ENCODE measurements around the gene SLC33A1. TPM values are rescaled to one million over a fixed set of nuclear protein-coding genes. Genes with fewer than 3 reads are reported as not detected.

SLC33A1 gene
- total RNA-seq, 1 experiment from 2014 or later, result 24.9 TPM

DNA sequence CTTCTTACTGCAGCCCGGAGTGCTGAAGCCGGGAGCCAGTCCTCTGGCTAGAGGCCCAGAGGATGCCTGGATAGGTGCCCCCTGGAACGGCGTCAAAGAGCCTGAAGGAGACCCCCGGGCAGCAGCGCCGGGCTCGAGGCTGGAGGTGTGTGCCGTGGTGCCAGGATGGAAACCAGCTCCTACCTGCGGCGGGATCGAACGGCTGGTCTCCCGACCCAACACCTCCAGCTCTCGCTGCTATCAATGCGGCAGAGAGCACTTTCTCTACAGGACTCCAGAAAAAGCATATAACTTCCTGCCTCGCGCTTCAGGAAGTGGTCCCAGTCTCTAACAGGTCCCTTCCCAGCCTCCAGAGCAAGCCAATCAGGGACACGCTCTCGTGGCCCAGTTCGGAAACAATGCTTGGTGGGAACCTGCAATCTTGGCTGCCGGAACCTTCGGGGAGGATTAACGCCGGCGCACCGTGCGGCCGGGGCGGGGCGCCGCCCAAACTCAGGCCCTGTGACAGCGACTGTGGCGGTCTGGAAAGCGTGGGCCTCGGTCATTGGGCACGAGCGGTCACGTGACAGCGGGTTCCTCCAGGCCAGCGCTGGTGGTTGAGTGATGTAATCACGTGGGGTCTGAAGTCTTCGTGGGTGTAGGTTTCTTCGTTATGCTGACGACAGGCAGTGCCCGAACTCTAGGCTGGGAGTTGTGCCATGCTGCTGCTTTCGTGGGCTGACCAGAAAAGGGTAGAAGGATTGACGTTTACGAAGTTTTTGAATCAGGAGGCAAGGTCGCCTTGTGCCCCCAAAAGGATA, at the start of gene SLC33A1 (continued):
- TF ChIP-seq, protein P1, sequence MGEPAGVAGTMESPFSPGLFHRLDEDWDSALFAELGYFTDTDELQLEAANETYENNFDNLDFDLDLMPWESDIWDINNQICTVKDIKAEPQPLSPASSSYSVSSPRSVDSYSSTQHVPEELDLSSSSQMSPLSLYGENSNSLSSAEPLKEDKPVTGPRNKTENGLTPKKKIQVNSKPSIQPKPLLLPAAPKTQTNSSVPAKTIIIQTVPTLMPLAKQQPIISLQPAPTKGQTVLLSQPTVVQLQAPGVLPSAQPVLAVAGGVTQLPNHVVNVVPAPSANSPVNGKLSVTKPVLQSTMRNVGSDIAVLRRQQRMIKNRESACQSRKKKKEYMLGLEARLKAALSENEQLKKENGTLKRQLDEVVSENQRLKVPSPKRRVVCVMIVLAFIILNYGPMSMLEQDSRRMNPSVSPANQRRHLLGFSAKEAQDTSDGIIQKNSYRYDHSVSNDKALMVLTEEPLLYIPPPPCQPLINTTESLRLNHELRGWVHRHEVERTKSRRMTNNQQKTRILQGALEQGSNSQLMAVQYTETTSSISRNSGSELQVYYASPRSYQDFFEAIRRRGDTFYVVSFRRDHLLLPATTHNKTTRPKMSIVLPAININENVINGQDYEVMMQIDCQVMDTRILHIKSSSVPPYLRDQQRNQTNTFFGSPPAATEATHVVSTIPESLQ (CRISPR knock-in tag; IDR thresholded peaks at IDR 0.05), result no peak
- TF ChIP-seq SMAD3 (CRISPR knock-in tag; IDR thresholded peaks at IDR 0.05; ENCODE audit: borderline replicate concordance) (peak; percentile 25; the same call in 1 of the 2 replicates), ZNF317 (CRISPR knock-in tag; IDR thresholded peaks at IDR 0.05; ENCODE audit: borderline replicate concordance, low read depth) (no peak), ZNF232 (CRISPR knock-in tag; IDR thresholded peaks at IDR 0.05) (peak; percentile 90; the same call in 1 of the 2 replicates), ZBTB21 (CRISPR knock-in tag; IDR thresholded peaks at IDR 0.05; ENCODE audit: borderline replicate concordance) (peak; percentile 49; the same call in 1 of the 2 replicates), ZNF416 (CRISPR knock-in tag; IDR thresholded peaks at IDR 0.05) (no peak)
- TF ChIP-seq, protein P2, sequence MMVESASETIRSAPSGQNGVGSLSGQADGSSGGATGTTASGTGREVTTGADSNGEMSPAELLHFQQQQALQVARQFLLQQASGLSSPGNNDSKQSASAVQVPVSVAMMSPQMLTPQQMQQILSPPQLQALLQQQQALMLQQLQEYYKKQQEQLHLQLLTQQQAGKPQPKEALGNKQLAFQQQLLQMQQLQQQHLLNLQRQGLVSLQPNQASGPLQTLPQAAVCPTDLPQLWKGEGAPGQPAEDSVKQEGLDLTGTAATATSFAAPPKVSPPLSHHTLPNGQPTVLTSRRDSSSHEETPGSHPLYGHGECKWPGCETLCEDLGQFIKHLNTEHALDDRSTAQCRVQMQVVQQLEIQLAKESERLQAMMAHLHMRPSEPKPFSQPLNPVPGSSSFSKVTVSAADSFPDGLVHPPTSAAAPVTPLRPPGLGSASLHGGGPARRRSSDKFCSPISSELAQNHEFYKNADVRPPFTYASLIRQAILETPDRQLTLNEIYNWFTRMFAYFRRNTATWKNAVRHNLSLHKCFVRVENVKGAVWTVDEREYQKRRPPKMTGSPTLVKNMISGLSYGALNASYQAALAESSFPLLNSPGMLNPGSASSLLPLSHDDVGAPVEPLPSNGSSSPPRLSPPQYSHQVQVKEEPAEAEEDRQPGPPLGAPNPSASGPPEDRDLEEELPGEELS (CRISPR knock-in tag; IDR thresholded peaks at IDR 0.05), result peak; percentile 62
- TF ChIP-seq, protein P3, sequence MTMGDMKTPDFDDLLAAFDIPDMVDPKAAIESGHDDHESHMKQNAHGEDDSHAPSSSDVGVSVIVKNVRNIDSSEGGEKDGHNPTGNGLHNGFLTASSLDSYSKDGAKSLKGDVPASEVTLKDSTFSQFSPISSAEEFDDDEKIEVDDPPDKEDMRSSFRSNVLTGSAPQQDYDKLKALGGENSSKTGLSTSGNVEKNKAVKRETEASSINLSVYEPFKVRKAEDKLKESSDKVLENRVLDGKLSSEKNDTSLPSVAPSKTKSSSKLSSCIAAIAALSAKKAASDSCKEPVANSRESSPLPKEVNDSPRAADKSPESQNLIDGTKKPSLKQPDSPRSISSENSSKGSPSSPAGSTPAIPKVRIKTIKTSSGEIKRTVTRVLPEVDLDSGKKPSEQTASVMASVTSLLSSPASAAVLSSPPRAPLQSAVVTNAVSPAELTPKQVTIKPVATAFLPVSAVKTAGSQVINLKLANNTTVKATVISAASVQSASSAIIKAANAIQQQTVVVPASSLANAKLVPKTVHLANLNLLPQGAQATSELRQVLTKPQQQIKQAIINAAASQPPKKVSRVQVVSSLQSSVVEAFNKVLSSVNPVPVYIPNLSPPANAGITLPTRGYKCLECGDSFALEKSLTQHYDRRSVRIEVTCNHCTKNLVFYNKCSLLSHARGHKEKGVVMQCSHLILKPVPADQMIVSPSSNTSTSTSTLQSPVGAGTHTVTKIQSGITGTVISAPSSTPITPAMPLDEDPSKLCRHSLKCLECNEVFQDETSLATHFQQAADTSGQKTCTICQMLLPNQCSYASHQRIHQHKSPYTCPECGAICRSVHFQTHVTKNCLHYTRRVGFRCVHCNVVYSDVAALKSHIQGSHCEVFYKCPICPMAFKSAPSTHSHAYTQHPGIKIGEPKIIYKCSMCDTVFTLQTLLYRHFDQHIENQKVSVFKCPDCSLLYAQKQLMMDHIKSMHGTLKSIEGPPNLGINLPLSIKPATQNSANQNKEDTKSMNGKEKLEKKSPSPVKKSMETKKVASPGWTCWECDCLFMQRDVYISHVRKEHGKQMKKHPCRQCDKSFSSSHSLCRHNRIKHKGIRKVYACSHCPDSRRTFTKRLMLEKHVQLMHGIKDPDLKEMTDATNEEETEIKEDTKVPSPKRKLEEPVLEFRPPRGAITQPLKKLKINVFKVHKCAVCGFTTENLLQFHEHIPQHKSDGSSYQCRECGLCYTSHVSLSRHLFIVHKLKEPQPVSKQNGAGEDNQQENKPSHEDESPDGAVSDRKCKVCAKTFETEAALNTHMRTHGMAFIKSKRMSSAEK (CRISPR knock-in tag; IDR thresholded peaks at IDR 0.05; ENCODE audit: borderline replicate concordance), result no peak
- TF ChIP-seq, protein P4, sequence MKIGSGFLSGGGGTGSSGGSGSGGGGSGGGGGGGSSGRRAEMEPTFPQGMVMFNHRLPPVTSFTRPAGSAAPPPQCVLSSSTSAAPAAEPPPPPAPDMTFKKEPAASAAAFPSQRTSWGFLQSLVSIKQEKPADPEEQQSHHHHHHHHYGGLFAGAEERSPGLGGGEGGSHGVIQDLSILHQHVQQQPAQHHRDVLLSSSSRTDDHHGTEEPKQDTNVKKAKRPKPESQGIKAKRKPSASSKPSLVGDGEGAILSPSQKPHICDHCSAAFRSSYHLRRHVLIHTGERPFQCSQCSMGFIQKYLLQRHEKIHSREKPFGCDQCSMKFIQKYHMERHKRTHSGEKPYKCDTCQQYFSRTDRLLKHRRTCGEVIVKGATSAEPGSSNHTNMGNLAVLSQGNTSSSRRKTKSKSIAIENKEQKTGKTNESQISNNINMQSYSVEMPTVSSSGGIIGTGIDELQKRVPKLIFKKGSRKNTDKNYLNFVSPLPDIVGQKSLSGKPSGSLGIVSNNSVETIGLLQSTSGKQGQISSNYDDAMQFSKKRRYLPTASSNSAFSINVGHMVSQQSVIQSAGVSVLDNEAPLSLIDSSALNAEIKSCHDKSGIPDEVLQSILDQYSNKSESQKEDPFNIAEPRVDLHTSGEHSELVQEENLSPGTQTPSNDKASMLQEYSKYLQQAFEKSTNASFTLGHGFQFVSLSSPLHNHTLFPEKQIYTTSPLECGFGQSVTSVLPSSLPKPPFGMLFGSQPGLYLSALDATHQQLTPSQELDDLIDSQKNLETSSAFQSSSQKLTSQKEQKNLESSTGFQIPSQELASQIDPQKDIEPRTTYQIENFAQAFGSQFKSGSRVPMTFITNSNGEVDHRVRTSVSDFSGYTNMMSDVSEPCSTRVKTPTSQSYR (CRISPR knock-in tag; IDR thresholded peaks at IDR 0.05), result peak; percentile 66; the same call in 1 of the 2 replicates

DNA sequence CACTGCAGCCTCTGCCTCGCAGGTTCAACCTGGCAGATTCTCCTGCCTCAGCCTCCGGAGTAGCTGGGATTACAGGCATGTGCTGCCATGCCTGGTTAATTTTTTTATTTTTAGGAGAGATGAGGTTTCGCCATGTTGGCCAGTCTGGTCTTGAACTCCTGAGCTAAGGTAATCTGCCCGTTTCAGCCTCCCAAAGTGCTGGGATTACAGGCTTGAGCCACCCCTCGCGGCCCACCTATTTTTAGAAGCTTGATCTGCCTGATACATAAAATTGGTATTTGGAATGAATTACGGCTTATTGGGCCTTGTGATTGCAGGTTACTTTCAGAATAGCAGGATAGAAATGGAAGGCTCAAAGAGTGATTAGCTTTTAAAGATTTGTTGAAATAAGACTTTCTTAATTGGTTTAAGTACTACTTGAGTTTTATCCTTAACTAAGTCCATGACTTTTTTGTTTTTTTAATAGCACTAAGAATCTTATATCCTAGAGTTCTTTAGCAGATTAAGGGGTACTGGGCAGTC, 41.2 kb upstream of the SLC33A1 start:
- ATAC-seq (no peak), DNase-seq (ENCODE audit: low spot score) (no peak)
- H3K4me1 Mint-ChIP-seq, result 0 out of 2 replicates have a peak, but pooled peaks cover 2% of the 10 kb centered on the region
- no peak overlapping the region for H3K4me3 Mint-ChIP-seq
- H3K27me3 Mint-ChIP-seq (ENCODE audit: low read depth), result no peaks in the 10 kb centered on the region
- ChIA-PET CTCF (no interaction called here), POLR2A (no interaction called here)
- peaks cover 46% of the 10 kb centered on the region for H3K36me3 Mint-ChIP-seq
- TF ChIP-seq, protein P1 (CRISPR knock-in tag; IDR thresholded peaks at IDR 0.05), result no peak
- TF ChIP-seq, protein P5, sequence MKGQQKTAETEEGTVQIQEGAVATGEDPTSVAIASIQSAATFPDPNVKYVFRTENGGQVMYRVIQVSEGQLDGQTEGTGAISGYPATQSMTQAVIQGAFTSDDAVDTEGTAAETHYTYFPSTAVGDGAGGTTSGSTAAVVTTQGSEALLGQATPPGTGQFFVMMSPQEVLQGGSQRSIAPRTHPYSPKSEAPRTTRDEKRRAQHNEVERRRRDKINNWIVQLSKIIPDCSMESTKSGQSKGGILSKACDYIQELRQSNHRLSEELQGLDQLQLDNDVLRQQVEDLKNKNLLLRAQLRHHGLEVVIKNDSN (CRISPR knock-in tag; IDR thresholded peaks at IDR 0.05), result no peak
- TF ChIP-seq IRF2 (CRISPR knock-in tag; IDR thresholded peaks at IDR 0.05; ENCODE audit: borderline replicate concordance, low read depth), result no peak
- TF ChIP-seq FOXK1 (CRISPR knock-in tag; IDR thresholded peaks at IDR 0.05), result no peak
- TF ChIP-seq, protein P6, sequence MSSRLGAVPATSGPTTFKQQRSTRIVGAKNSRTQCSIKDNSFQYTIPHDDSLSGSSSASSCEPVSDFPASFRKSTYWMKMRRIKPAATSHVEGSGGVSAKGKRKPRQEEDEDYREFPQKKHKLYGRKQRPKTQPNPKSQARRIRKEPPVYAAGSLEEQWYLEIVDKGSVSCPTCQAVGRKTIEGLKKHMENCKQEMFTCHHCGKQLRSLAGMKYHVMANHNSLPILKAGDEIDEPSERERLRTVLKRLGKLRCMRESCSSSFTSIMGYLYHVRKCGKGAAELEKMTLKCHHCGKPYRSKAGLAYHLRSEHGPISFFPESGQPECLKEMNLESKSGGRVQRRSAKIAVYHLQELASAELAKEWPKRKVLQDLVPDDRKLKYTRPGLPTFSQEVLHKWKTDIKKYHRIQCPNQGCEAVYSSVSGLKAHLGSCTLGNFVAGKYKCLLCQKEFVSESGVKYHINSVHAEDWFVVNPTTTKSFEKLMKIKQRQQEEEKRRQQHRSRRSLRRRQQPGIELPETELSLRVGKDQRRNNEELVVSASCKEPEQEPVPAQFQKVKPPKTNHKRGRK (CRISPR knock-in tag; IDR thresholded peaks at IDR 0.05; ENCODE audit: borderline replicate concordance), result no peak
- TF ChIP-seq RORB (CRISPR knock-in tag; IDR thresholded peaks at IDR 0.05), result no peak
- no peak for TF ChIP-seq NFYB (CRISPR knock-in tag; conservative IDR thresholded peaks at IDR 0.05; ENCODE audit: low read depth)
- TF ChIP-seq OVOL2 (CRISPR knock-in tag; IDR thresholded peaks at IDR 0.05; ENCODE audit: borderline replicate concordance), result no peak
- no peak overlapping the region for H3K27ac Mint-ChIP-seq
- H3K9me3 Mint-ChIP-seq, result no peaks in the 10 kb centered on the region

Data from WTC11 (cell line).